Effector memory CD4-positive, alpha-beta T cell (primary cell): ENCODE results near the gene MEIKIN.

Experiments used
- DNase-seq, 3 donors: peaks; one replicate each; pipeline ENCODE4 v3.0.0-alpha.2; 2020
- H3K27ac ChIP-seq: 2 replicates; pipeline ENCODE4 v1.7.0; 2013; ENCODE audit warnings: mild to moderate bottlenecking, low read length, moderate library complexity; ENCODE audit not compliant: insufficient read depth, poor library complexity, severe bottlenecking
- H3K27me3 ChIP-seq: replicated peaks from 2 replicates; pipeline ENCODE4 v1.7.0; 2013; ENCODE audit warnings: mild to moderate bottlenecking, low read length; ENCODE audit not compliant: insufficient read depth, control insufficient read depth, poor library complexity, severe bottlenecking
- H3K36me3 ChIP-seq: 2 replicates; pipeline ENCODE4 v1.7.0; 2013; ENCODE audit warnings: mild to moderate bottlenecking, low read length, moderate library complexity; ENCODE audit not compliant: control insufficient read depth, insufficient read depth
- H3K4me1 ChIP-seq: 2 replicates; pipeline ENCODE4 v1.7.0; 2013; ENCODE audit warnings: low read length, mild to moderate bottlenecking; ENCODE audit not compliant: control insufficient read depth, insufficient read depth, poor library complexity, severe bottlenecking
- H3K4me3 ChIP-seq: 2 replicates; pipeline ENCODE4 v1.7.0; 2013; ENCODE audit warnings: low read length, low read depth, mild to moderate bottlenecking; ENCODE audit not compliant: insufficient read depth, poor library complexity, severe bottlenecking
- H3K9me3 ChIP-seq: 2 replicates; pipeline ENCODE4 v1.7.0; 2013; ENCODE audit warnings: mild to moderate bottlenecking, low read length, moderate library complexity; ENCODE audit not compliant: control insufficient read depth
- total RNA-seq, 3 donors: gene quantifications; one replicate each; lab custom pipeline; 2026; lab: John Stamatoyannopoulos, UW

MEIKIN gene
- 0 to 0.09 (median 0) reads per million in 3 donors for total RNA-seq

- H3K9me3 ChIP-seq, result no peaks in the 10 kb centered on the region
- no peaks in the 10 kb centered on the region for H3K36me3 ChIP-seq
- no peaks in the 10 kb centered on the region for H3K4me1 ChIP-seq
- H3K4me3 ChIP-seq, result no peak within 1 kb of the TSS
- no peaks in the 10 kb centered on the region for H3K27me3 ChIP-seq
- H3K27ac ChIP-seq, result no peak within 1 kb of the TSS
- no peak for DNase-seq
Measured at GRCh38 chr5:131945551-131946168, at the start of gene MEIKIN. Gene MEIKIN (minus strand): TSS chr5:131945663. CDS start chr5:131945505, 158 bp downstream.

GRCh38 chr5:131994533-131995226 lies 49.2 kb upstream of the MEIKIN start:
- no peaks in the 10 kb centered on the region for H3K9me3 ChIP-seq
- DNase-seq, result no peak
- no peaks in the 10 kb centered on the region for H3K36me3 ChIP-seq
- H3K27me3 ChIP-seq, result no peaks in the 10 kb centered on the region
- no peak overlapping the region for H3K27ac ChIP-seq
- peaks cover 21% of the 10 kb centered on the region for H3K4me1 ChIP-seq
- no peak overlapping the region for H3K4me3 ChIP-seq

GRCh38 chr5:131994090-131994489 lies 48.6 kb upstream of the MEIKIN start:
- H3K4me3 ChIP-seq, result no peak overlapping the region
- no peaks in the 10 kb centered on the region for H3K9me3 ChIP-seq
- H3K4me1 ChIP-seq, result peaks cover 15% of the 10 kb centered on the region
- DNase-seq, result no peak
- H3K27me3 ChIP-seq, result no peaks in the 10 kb centered on the region
- H3K27ac ChIP-seq, result no peak overlapping the region
- H3K36me3 ChIP-seq, result no peaks in the 10 kb centered on the region

GRCh38 chr5:131993676-131994075 lies 48.2 kb upstream of the MEIKIN start:
- Histone ChIP-seq H3K27ac (no peak overlapping the region), H3K9me3 (no peaks in the 10 kb centered on the region), H3K27me3 (no peaks in the 10 kb centered on the region), H3K4me3 (no peak overlapping the region), H3K36me3 (no peaks in the 10 kb centered on the region), H3K4me1 (peaks cover 11% of the 10 kb centered on the region)
- no peak for DNase-seq

GRCh38 chr5:131992370-131992769 lies 46.9 kb upstream of the MEIKIN start:
- Histone ChIP-seq H3K4me1 (peaks cover 6% of the 10 kb centered on the region), H3K27ac (no peak overlapping the region), H3K4me3 (no peak overlapping the region), H3K9me3 (no peaks in the 10 kb centered on the region), H3K27me3 (no peaks in the 10 kb centered on the region), H3K36me3 (no peaks in the 10 kb centered on the region)
- DNase-seq, result no peak

GRCh38 chr5:131991593-131992324 lies 46.3 kb upstream of the MEIKIN start:
- DNase-seq, result no peak
- Histone ChIP-seq H3K36me3 (no peaks in the 10 kb centered on the region), H3K27ac (no peak overlapping the region), H3K4me1 (peaks cover 2% of the 10 kb centered on the region), H3K27me3 (no peaks in the 10 kb centered on the region), H3K4me3 (no peak overlapping the region), H3K9me3 (no peaks in the 10 kb centered on the region)

- no peak for DNase-seq
- Histone ChIP-seq H3K27ac (no peak overlapping the region), H3K36me3 (no peaks in the 10 kb centered on the region), H3K9me3 (no peaks in the 10 kb centered on the region), H3K27me3 (no peaks in the 10 kb centered on the region), H3K4me3 (no peak overlapping the region), H3K4me1 (no peaks in the 10 kb centered on the region)
Measured at GRCh38 chr5:131990716-131991115, 45.3 kb upstream of the MEIKIN start.

- Histone ChIP-seq H3K36me3 (no peaks in the 10 kb centered on the region), H3K4me3 (no peak overlapping the region), H3K27ac (no peak overlapping the region), H3K9me3 (no peaks in the 10 kb centered on the region), H3K4me1 (no peaks in the 10 kb centered on the region), H3K27me3 (no peaks in the 10 kb centered on the region)
- DNase-seq, result no peak
Measured at GRCh38 chr5:131988601-131989000, 43.1 kb upstream of the MEIKIN start.

- Histone ChIP-seq H3K36me3 (no peaks in the 10 kb centered on the region), H3K4me3 (no peak overlapping the region), H3K27me3 (no peaks in the 10 kb centered on the region), H3K27ac (no peak overlapping the region), H3K4me1 (no peaks in the 10 kb centered on the region), H3K9me3 (no peaks in the 10 kb centered on the region)
- DNase-seq, result no peak
Measured at GRCh38 chr5:131987251-131987650, 41.8 kb upstream of the MEIKIN start.
